ENCODE results near the gene PRSS27. TPM values are rescaled to one million over a fixed set of nuclear protein-coding genes. Genes with fewer than 3 reads are reported as not detected.

Gene PRSS27
- total and polyA plus RNA-seq, 2 donors (not counting 1 experiment from before 2014, with no cell fraction given) = 0.24 to 1.2 TPM

DNA sequence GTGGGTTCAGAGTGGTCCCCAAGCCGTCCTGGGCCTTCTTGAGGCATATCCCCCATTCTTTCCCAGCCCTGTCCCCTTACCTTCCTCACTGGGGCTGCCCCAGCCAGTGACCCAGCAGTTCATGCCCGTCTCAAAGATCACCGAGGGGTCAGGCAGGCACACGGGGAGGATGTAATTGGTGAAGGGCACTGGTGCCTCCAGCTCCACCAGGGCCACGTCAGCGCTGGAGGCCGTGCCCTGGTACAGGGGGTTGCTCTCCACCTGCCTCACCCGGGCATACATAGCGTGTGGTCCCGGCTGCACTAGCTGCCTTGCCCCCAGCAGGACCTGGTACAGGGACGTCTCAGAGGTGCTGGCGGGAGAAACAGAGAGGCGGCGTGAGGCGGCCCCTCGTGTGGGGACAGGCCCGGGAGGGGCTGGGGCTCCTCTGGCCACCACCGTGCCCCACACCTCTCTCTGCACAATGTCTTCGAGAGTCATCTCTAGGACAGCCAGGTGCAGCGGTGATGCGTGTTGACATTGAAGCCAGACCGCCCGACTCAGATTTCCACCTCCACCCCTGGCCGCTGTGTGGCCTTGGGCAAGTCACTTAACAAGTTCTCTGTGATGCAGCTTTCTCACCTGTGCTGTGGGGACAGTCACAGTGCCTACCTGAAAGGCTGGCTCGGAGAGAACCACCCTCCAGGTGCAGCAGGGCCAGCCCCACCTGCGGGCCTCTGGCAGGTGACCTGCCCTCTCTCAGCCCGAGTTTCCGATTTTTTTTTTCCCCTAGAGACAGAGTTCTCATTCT lies 5.8 kb downstream of the PRSS27 start:
- Histone ChIP-seq H3K36me3 (ENCODE audit: control insufficient read depth, insufficient read depth, low read length) (no peaks in the 10 kb centered on the region), H3K9me3 (ENCODE audit: control insufficient read depth, insufficient read depth, low read depth, low read length) (no peaks in the 10 kb centered on the region), H3K27me3 (ENCODE audit: control insufficient read depth, insufficient read depth, low read length) (no peaks in the 10 kb centered on the region), H2AFZ (ENCODE audit: low read length) (no peak overlapping the region), H4K20me1 (ENCODE audit: control insufficient read depth, extremely low read depth, insufficient read depth, low read length) (peaks cover 1% of the 10 kb centered on the region), H3K9ac (ENCODE audit: insufficient read depth, low read length) (no peak overlapping the region), H3K4me1 (ENCODE audit: control insufficient read depth, extremely low read depth, insufficient read depth, low read length) (no peaks in the 10 kb centered on the region), H3K4me3 (replicated peaks in 1 of 4; ENCODE audit: control extremely low read depth in 1 of 4, insufficient read depth in 1 of 4, low read depth in 3 of 4, low read length in 4 of 4) (no peak overlapping the region), H3K4me2 (ENCODE audit: extremely low read depth, insufficient read depth, low read length) (no peak overlapping the region), H3K27ac (ENCODE audit: insufficient read depth, low read length) (no peak overlapping the region), H3K79me2 (ENCODE audit: control insufficient read depth, insufficient read depth, low read length) (no peaks in the 10 kb centered on the region)
- DNase-seq (ENCODE audit: low read depth in 2 of 2) = no peak
- TF ChIP-seq EZH2 (IDR thresholded peaks at IDR 0.05; ENCODE audit: low read length, missing control alignments) = no peak

DNA sequence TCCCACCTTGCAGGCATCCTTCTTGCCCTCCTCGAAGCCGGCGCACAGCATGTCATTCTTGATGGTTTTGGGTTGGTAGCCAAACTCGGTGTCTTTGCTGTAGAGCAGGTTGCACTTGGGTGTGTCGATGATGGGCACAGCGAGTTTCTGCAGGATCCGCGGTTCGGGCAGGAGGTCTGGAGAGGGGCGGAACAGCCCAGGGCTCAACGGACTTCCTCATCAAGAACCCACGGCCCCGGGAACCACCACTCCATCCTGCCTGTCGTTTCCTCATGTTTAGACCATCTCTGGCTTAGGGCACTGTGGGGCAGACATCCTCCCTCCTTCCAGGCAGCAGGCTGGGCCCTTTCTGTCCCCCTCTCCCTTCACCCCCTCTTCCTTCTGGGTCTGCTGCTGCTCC lies 6.5 kb downstream of the PRSS27 start:
- Histone ChIP-seq H2AFZ (ENCODE audit: low read length) (no peak overlapping the region), H3K4me3 (replicated peaks in 1 of 4; ENCODE audit: control extremely low read depth in 1 of 4, insufficient read depth in 1 of 4, low read depth in 3 of 4, low read length in 4 of 4) (no peak overlapping the region), H4K20me1 (ENCODE audit: control insufficient read depth, extremely low read depth, insufficient read depth, low read length) (peaks cover 1% of the 10 kb centered on the region), H3K27me3 (ENCODE audit: control insufficient read depth, insufficient read depth, low read length) (no peaks in the 10 kb centered on the region), H3K9me3 (ENCODE audit: control insufficient read depth, insufficient read depth, low read depth, low read length) (no peaks in the 10 kb centered on the region), H3K4me1 (ENCODE audit: control insufficient read depth, extremely low read depth, insufficient read depth, low read length) (no peaks in the 10 kb centered on the region), H3K27ac (ENCODE audit: insufficient read depth, low read length) (no peak overlapping the region), H3K36me3 (ENCODE audit: control insufficient read depth, insufficient read depth, low read length) (no peaks in the 10 kb centered on the region), H3K4me2 (ENCODE audit: extremely low read depth, insufficient read depth, low read length) (no peak overlapping the region), H3K9ac (ENCODE audit: insufficient read depth, low read length) (no peak overlapping the region), H3K79me2 (ENCODE audit: control insufficient read depth, insufficient read depth, low read length) (no peaks in the 10 kb centered on the region)
- DNase-seq (ENCODE audit: low read depth in 2 of 2) = no peak
- no peak for TF ChIP-seq EZH2 (IDR thresholded peaks at IDR 0.05; ENCODE audit: low read length, missing control alignments)
- TF ChIP-seq, protein P1, sequence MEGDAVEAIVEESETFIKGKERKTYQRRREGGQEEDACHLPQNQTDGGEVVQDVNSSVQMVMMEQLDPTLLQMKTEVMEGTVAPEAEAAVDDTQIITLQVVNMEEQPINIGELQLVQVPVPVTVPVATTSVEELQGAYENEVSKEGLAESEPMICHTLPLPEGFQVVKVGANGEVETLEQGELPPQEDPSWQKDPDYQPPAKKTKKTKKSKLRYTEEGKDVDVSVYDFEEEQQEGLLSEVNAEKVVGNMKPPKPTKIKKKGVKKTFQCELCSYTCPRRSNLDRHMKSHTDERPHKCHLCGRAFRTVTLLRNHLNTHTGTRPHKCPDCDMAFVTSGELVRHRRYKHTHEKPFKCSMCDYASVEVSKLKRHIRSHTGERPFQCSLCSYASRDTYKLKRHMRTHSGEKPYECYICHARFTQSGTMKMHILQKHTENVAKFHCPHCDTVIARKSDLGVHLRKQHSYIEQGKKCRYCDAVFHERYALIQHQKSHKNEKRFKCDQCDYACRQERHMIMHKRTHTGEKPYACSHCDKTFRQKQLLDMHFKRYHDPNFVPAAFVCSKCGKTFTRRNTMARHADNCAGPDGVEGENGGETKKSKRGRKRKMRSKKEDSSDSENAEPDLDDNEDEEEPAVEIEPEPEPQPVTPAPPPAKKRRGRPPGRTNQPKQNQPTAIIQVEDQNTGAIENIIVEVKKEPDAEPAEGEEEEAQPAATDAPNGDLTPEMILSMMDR (conservative IDR thresholded peaks at IDR 0.05 in 1 of 2, IDR thresholded peaks at IDR 0.05 in 1 of 2; ENCODE audit: low read depth in 1 of 2, low read length in 2 of 2) = no peak

DNA sequence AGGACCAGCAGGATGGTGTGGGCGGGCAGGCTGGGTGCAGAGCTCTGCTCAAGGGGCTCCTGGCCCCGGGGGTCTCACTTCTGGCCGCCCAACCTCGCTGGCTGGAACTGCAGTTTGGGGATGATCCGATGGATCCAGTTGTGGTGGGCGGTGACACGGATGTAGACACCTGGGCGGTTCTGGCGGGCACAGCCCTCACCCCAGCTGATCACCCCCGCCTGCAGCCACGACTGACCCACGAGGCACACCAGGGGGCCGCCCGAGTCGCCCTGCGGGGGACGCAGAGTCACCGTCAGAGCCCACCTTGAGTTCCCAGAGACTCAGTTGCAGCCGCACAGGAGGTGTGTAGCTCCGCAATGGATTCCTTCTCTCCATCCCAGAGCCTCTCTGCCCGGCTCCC lies 7.5 kb downstream of the PRSS27 start:
- no peaks in the 10 kb centered on the region for H3K27me3 ChIP-seq (ENCODE audit: control insufficient read depth, insufficient read depth, low read length)

More for the DNA sequence above, 7.5 kb downstream of the PRSS27 start:
- Histone ChIP-seq H3K79me2 (ENCODE audit: control insufficient read depth, insufficient read depth, low read length) (no peaks in the 10 kb centered on the region), H3K27ac (ENCODE audit: insufficient read depth, low read length) (no peak overlapping the region), H2AFZ (ENCODE audit: low read length) (no peak overlapping the region), H4K20me1 (ENCODE audit: control insufficient read depth, extremely low read depth, insufficient read depth, low read length) (peaks cover 1% of the 10 kb centered on the region), H3K36me3 (ENCODE audit: control insufficient read depth, insufficient read depth, low read length) (peaks cover 2% of the 10 kb centered on the region), H3K9ac (ENCODE audit: insufficient read depth, low read length) (no peak overlapping the region), H3K4me1 (ENCODE audit: control insufficient read depth, extremely low read depth, insufficient read depth, low read length) (no peaks in the 10 kb centered on the region), H3K4me2 (ENCODE audit: extremely low read depth, insufficient read depth, low read length) (no peak overlapping the region), H3K9me3 (ENCODE audit: control insufficient read depth, insufficient read depth, low read depth, low read length) (no peaks in the 10 kb centered on the region), H3K4me3 (replicated peaks in 1 of 4; ENCODE audit: control extremely low read depth in 1 of 4, insufficient read depth in 1 of 4, low read depth in 3 of 4, low read length in 4 of 4) (no peak overlapping the region)
- TF ChIP-seq EZH2 (IDR thresholded peaks at IDR 0.05; ENCODE audit: low read length, missing control alignments) = no peak
- TF ChIP-seq, protein P1 (conservative IDR thresholded peaks at IDR 0.05 in 1 of 2, IDR thresholded peaks at IDR 0.05 in 1 of 2; ENCODE audit: low read depth in 1 of 2, low read length in 2 of 2) = no peak
- no peak for DNase-seq (ENCODE audit: low read depth in 2 of 2)
